HG03378 (cell line): Measurements from ENCODE around the gene LRCH1.

Experiments
- ATAC-seq: cut with Tn5 transposase; IDR thresholded peaks from one replicate; pipeline ENCODE4 v1.9.1; 2021; ENCODE audit warnings: mild to moderate bottlenecking, moderate library complexity; ENCODE audit not compliant: unreplicated experiment

The LRCH1 gene

GRCh38 chr13:46685006-46685730 is 132.2 kb downstream of the LRCH1 start:
- no peak for ATAC-seq

DNA sequence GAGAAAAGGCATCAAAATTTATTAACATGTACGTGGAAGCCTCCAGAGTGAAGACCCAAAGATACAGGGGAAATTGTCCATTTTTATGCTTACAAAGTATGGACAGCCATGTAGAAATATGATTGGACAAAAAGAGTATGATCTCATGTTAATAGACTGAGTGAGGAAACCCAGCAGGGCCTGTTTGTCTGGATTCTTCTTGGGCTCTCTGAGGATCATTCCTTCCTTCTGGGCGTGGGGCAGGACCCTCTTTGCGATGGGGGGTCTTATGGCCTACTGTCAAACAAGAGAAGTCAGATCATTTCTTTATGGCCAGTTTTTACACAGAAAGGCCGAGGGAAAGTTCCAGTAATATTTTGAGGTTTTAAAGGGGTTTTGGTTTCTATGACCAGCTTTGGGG is 133.2 kb downstream of the LRCH1 start:
- no peak for ATAC-seq

DNA sequence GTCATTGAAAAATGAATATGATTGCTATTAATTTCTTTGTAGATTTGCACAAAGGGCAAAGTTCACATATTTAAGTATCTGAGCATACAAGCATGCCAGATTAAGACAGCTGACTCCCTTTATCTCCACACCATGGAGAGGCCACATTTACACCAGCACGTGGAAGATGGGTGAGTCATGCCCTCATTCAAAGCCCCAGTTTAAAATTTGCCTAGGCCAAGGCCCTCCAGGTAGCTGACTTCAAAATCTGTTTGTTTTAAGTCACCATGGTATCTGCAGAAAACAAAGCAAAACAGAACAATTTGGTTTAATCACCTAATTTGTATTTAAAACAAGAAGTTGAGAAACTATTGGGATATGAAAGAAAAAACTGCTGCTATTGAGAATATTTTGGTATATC is 134.8 kb downstream of the LRCH1 start:
- peak; percentile 52 for ATAC-seq

DNA sequence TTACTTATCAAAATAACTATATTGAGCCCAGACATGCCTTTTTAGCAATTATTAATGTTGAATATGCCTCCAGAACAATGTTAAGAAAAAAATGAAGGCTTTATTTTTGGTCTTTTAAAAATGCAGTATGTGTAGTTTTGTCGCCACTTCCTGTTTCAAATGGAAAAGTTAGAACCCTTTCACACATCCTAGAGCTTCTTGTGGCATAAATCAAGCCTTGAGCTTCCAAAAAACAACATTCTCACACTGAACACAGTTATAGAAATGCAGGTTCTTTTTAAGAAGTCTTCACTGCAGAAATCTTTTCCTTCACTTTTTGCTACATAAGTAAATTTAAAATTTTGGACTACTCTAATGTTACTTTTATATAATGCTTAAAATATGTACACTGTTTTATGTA is 135.3 kb downstream of the LRCH1 start:
- ATAC-seq = no peak

GRCh38 chr13:46698014-46698413 is 145.0 kb downstream of the LRCH1 start:
- ATAC-seq = no peak

DNA sequence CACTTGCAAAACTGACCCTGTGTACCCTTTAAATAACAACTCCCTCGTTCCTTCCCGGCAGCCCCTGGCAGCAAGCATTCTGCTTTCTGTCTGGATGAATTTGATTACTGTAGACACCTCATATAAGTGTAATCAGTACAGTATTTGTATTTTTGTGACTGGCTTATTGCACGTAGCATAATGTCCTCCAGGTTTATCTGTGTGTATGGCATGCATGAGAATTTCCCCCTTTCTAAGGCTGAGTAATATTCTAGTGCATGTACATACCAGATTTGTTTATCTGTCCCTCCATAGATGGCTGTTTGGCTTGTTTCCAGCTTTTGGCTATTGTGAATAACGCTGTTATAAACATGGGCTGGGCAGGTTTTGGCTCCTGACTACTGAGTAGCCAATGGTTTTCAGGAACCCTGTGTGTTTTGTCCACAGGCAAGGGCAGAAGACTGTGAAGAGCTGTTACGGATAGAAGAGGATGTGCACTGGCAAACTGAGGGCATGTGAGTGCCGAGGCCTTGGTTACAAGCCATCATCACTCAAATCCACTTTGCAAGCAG is 146.0 kb downstream of the LRCH1 start:
- ATAC-seq = no peak

GRCh38 chr13:46712524-46712923 is 159.6 kb downstream of the LRCH1 start:
- ATAC-seq = no peak

- ATAC-seq = no peak
Observed at GRCh38 chr13:46715363-46715762, 162.4 kb downstream of the LRCH1 start.

DNA sequence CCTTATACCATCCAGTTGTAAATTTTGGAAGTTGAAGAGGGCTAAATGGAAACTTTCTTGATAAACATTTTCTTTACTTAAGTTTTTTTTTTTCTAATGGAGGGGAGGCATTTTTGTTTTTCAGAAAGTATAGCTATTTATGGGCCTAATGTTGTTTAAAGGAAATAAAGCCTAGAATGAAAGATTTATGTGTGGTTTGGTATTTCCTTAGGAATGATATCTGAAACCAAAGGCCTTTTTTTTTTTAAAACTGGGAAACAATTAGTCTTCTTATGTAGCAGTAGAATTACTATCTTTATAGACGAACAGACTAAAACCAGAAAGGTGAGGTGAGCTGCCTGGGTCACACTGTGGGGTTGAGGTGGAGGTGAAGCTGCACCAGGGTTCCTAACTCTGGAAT is 163.9 kb downstream of the LRCH1 start:
- no peak for ATAC-seq

- no peak for ATAC-seq
Observed at GRCh38 chr13:46717275-46717674, 164.3 kb downstream of the LRCH1 start.

GRCh38 chr13:46717856-46718255 is 164.9 kb downstream of the LRCH1 start:
- ATAC-seq = no peak

DNA sequence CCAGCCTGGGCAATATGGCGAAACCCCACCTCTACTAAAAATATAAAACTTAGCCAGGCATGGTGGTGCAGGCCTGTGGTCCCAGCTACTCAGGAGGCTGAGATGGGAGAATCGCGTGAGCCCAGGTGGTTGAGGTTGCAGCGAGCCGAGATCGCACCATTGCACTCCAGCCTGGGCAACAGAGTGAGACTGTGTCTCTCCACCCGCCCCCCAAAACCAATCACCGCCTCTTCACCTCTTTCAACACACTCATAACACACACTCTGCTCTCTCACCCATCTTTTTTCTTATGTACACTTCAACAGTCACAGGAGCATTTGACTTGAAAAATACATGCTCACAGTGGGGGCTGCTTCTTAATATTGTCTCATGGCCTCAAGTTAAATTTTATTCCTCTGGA is 167.2 kb downstream of the LRCH1 start:
- ATAC-seq = peak; percentile 54

DNA sequence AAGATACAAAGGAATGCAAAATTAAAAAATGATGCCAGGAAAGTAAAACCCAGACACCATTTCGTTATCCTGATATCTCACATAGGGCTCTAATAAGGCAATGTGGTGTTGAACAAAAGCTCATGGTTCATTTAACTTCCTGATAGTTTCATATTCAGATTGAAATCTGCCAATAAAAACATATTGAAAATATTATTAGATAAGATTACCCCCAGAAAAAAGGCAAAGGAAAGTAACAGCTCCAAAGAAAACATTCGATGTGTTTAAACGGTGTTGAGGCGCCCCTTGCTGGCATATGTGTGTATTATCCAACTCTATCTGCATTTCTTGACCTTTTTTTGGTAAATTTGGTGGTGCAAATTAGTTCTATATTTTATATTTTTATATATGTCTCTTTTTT is 168.1 kb downstream of the LRCH1 start:
- ATAC-seq = no peak

GRCh38 chr13:46726347-46726746 is 173.4 kb downstream of the LRCH1 start:
- no peak for ATAC-seq

- ATAC-seq = no peak
Observed at GRCh38 chr13:46728777-46729176, 175.8 kb downstream of the LRCH1 start.

- no peak for ATAC-seq
Observed at GRCh38 chr13:46731535-46731934, 178.6 kb downstream of the LRCH1 start.

DNA sequence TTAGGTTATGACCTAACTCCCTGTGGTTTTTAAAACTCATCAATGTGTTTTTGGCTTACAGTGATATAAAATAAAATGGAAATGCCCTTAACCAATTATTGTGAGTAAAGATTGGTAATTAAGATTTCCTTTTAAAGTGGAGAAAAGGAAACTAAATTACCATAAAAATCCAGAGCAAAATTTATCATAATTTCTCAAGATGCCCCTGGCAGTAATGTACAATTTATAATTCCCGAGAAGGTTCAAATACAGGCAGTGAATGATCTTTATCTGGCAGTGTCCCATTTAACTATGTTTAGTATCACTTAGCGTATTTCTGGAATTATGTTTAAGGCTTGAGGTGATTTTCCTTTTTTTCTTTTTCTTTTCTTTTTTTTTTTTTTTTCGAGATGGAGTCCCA is 182.5 kb downstream of the LRCH1 start:
- no peak for ATAC-seq

DNA sequence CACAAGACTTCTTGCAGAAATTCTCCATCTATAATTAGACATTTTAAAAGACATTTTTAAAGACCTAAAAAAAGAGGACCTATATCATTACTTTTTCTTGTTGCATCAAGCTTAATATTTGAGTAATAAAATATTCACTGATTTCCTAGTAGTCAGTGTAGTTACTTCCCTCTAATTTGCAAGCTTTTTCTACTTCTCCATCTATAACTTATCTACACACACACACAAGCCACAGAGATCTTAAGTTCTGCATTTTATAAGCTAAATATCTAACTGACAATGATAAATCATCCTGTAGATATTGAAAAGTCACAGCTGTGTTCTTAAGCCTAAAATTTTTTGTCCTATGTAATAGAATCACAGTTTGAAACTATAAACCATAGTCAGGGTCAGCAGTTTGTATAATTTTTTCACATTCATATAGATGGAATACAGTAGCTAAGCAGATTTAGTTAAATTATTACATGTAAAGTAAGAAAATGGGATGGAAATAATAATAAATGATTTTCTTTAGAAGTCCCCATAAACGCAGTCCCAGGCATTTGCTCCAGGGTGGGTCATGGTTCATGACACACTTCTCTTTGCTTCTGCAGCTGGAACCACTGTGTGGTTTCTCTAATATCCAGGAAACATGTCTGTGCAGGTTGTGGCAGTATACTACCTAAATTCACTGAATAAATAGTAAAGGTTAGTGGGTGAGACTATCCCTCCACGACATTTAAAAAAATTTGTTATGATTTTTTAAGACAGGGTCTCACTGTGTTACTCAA is 183.8 kb downstream of the LRCH1 start:
- ATAC-seq = no peak

GRCh38 chr13:46738055-46738454 is 185.1 kb downstream of the LRCH1 start:
- no peak for ATAC-seq

- no peak for ATAC-seq
Observed at GRCh38 chr13:46738766-46739165, 185.8 kb downstream of the LRCH1 start.

DNA sequence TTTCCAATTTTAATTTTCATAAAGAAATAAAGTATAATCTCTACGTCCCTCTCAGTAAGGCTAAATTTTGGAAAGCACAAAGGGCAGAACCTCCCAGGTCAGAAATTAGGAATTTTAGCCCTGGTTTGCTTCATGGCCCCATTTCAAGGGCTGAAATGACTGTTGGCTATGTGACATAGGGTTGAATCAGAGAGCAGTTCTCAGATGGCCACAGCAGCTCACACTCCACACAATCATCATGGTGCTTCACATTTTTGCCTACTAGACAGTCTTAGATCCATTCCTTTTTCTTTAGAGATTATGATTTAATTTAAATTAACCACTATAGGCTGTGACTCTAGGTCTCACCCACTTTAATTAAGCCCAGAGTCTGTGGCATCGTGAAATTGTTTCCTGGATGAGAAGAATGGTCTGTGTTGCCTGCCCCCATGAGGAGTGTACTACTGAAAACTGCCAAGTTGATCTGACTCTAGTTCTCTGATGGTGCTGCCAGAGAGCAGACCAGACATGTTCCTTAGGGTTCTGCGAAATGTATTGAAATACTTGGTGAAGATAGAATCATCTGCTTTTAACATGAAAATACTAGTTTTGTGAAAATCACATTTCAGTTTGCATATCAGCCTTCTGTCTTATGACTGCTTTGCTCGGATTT is 186.6 kb downstream of the LRCH1 start:
- ATAC-seq = no peak

DNA sequence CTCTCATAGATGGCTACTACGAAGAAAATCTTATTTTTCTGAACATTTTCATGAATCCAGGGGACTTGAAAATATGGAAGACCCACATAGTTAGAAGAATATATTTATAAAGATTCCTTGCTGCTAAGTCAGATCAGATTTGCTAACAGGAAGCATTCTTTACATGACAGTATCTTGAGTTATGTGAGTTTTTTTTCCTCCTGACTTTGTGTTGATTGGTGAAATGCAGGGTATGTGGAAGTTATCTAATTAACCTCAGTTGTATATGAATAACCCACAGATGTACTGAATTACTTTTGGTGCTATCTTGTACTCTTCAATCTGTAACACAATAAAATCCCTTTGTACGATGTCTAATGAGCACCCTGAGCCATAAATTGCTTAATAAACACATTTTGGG is 190.2 kb downstream of the LRCH1 start:
- no peak for ATAC-seq
